HL-60 (cell line): Measurements from ENCODE around the gene TTC21A.
"Not testable (repeated sequence)": the region's sequence is repeated elsewhere in the genome, so short reads cannot be mapped to it uniquely, and the experiment has no call there.

Source experiments
- DNase-seq, 2 experiments: peaks; one replicate each; pipeline ENCODE4 v3.0.0-alpha.2; 2010 to 2020; ENCODE audit warnings: low read depth in 1 of 2, low spot score in 1 of 2
- H3K27ac ChIP-seq: fragments of 250-450 bp; sonication (Bioruptor Pico); replicated peaks from 2 replicates; pipeline ENCODE4 v1.5.1; 2020; ENCODE audit warnings: mild to moderate bottlenecking, moderate library complexity
- H3K27me3 ChIP-seq: fragments of 250-450 bp; sonication (Bioruptor Pico); 2 replicates; pipeline ENCODE4 v1.5.1; 2021; ENCODE audit warnings: mild to moderate bottlenecking, moderate library complexity; ENCODE audit not compliant: insufficient read depth, poor library complexity, severe bottlenecking
- H3K4me3 ChIP-seq: replicated peaks from 2 replicates; pipeline ENCODE4 v1.5.1; 2011; ENCODE audit warnings: mild to moderate bottlenecking, control low read depth, low read length; ENCODE audit not compliant: insufficient read depth
- CTCF ChIP-seq: IDR thresholded peaks from one replicate; pipeline ENCODE4 v1.5.1; 2011; ENCODE audit warnings: low read length, control low read depth, inconsistent platforms; ENCODE audit not compliant: insufficient read depth
- GABPA ChIP-seq: IDR thresholded peaks from 2 replicates; pipeline ENCODE4 v1.6.1; 2012; ENCODE audit warnings: low read depth
- POLR2AphosphoS5 ChIP-seq: IDR thresholded peaks from 2 replicates; pipeline ENCODE4 v1.6.1; 2012; ENCODE audit warnings: low read depth
- REST ChIP-seq: IDR thresholded peaks from 2 replicates; pipeline ENCODE4 v1.6.1; 2012; ENCODE audit warnings: low read depth; ENCODE audit not compliant: insufficient replicate concordance
- SPI1 ChIP-seq: IDR thresholded peaks from 2 replicates; pipeline ENCODE4 v1.6.1; 2012; ENCODE audit warnings: low read depth, mild to moderate bottlenecking, borderline replicate concordance
- long read RNA-seq: library from polyadenylated mRNA; unstranded; transcript quantifications from one replicate; pipeline ENCODE4 v2.0.0, GENCODE V29; 2020

The TTC21A gene
- long read RNA-seq, partial matches to known transcripts, result 0 of 1 reads
- long read RNA-seq, other reads (novel, unspliced or antisense), result 1 of 1 reads

- peak within 1 kb of the TSS; percentile 70 for H3K27ac ChIP-seq
- DNase-seq, result peak; percentile 66 to 81
Observed at GRCh38 chr3:39107388-39108199, at the start of gene TTC21A, which contains the start of gene GORASP1. TTC21A (plus strand) TSS chr3:39107680; CDS start chr3:39107838, 158 bp downstream. GORASP1 (minus strand) TSS chr3:39107627; CDS start chr3:39107541, 86 bp downstream.

GRCh38 chr3:39061228-39061627 is 46.3 kb upstream of the TTC21A start:
- H3K27me3 ChIP-seq, DNase-seq, H3K27ac ChIP-seq, H3K4me3 ChIP-seq: not testable (repeated sequence)

More at GRCh38 chr3:39107388-39108199, at the start of gene TTC21A, which contains the start of gene GORASP1:
- TF ChIP-seq POLR2AphosphoS5, result no peak
- TF ChIP-seq GABPA, result no peak
- no peak for TF ChIP-seq SPI1
- no peak for TF ChIP-seq REST
- TF ChIP-seq CTCF, result no peak
- no peaks in the 10 kb centered on the region for H3K27me3 ChIP-seq
- H3K4me3 ChIP-seq, result peak within 1 kb of the TSS; percentile 85

- no peak for DNase-seq
- no peaks in the 10 kb centered on the region for H3K27me3 ChIP-seq
- TF ChIP-seq SPI1, result no peak
- no peak for TF ChIP-seq POLR2AphosphoS5
- TF ChIP-seq GABPA, result no peak
- no peak for TF ChIP-seq REST
- TF ChIP-seq CTCF, result no peak
- H3K4me3 ChIP-seq, result no peak overlapping the region
- no peak overlapping the region for H3K27ac ChIP-seq
Observed at GRCh38 chr3:39062180-39062579, 45.3 kb upstream of the TTC21A start.

- no peak for TF ChIP-seq POLR2AphosphoS5
- no peak for TF ChIP-seq SPI1
- TF ChIP-seq REST, result no peak
- TF ChIP-seq CTCF, result no peak
- TF ChIP-seq GABPA, result no peak
- no peak for DNase-seq
- Histone ChIP-seq H3K27ac (no peak overlapping the region), H3K4me3 (no peak overlapping the region), H3K27me3 (no peaks in the 10 kb centered on the region)
Observed at GRCh38 chr3:39063143-39063542, 44.3 kb upstream of the TTC21A start.
